ENCODE measurements around the gene MCRIP2.

MCRIP2 gene

DNA sequence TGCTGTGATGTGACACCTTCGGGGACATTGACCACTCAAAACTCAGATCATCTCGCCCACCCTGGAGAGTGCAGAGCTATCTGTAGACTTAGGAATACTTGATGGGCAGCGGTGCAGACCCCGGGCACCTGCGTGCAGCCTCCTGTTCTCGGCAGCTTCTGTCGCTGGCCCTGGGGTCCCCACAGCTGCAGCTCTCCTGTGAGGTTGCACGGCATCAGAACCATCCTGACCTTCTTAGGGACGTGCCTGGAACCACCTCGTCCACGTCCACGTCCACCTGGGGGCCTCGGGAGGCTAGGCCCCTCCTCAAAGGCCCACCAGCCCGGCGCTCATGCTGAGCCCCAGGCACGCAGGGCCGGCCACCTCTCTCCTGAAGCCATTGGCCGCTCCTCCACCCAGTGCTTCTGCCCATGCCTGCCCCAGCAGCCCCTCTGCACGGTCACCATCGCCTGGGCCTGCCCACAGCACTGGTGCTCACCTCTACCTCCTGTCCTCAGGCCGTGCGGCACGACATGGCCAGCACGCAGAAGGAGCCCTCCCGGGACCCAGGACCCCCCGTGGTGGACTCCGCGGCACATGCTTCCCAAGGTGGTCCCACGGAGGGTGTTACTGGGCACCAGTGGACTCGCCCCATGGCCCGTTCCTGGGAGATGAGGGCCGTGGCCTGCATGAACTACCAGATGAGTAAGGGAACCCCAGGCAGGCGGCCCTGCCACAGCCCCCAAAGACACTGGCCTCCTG is 13.1 kb upstream of the MCRIP2 start:
- in situ Hi-C loops (cut with HindIII; ENCODE audit: low sequenced_read_pairs): no loop called here
- H3K4me3 ChIP-seq (ENCODE audit: low read depth, low read length): no peak overlapping the region
- TF ChIP-seq, protein P1, sequence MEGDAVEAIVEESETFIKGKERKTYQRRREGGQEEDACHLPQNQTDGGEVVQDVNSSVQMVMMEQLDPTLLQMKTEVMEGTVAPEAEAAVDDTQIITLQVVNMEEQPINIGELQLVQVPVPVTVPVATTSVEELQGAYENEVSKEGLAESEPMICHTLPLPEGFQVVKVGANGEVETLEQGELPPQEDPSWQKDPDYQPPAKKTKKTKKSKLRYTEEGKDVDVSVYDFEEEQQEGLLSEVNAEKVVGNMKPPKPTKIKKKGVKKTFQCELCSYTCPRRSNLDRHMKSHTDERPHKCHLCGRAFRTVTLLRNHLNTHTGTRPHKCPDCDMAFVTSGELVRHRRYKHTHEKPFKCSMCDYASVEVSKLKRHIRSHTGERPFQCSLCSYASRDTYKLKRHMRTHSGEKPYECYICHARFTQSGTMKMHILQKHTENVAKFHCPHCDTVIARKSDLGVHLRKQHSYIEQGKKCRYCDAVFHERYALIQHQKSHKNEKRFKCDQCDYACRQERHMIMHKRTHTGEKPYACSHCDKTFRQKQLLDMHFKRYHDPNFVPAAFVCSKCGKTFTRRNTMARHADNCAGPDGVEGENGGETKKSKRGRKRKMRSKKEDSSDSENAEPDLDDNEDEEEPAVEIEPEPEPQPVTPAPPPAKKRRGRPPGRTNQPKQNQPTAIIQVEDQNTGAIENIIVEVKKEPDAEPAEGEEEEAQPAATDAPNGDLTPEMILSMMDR (IDR thresholded peaks at IDR 0.05; ENCODE audit: low read depth, low read length, missing control alignments): no peak
- no peak for DNase-seq (ENCODE audit: low read depth)

DNA sequence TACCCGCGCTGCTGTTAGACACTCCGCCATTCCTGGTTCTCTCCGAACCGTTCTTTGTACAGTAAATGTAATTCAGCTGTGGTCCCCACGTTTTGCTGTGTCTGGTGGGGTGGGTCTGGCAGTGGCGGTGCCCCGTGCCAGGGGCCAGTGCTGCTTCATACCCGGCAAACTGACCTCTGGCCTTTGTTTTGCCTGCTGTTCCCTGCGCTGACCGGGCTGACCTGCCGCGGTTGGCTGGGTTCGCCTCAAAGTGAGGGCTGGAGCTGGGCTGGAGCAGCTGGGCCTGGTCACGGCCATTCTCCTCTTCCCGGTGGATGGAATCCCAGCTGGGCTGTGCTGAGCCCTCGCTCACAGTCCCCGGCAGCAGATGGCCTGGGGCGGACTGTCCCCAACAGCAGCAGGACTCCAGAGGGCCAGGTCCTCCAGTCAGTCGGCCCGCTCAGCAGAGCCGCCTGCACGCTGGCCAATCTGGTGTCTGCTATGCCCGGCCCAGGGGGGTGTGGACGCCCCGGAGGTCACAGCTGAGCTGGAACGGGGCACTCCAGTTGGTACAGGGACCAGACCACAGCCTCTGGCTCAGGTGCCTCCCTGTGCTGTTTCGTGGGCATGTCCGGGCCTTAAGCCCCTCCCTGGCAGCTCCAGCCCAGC is 12.3 kb upstream of the MCRIP2 start:
- DNase-seq (ENCODE audit: low read depth): no peak
- TF ChIP-seq, protein P1 (IDR thresholded peaks at IDR 0.05; ENCODE audit: low read depth, low read length, missing control alignments): no peak
- in situ Hi-C loops (cut with HindIII; ENCODE audit: low sequenced_read_pairs): no loop called here
- H3K4me3 ChIP-seq (ENCODE audit: low read depth, low read length): no peak overlapping the region

DNA sequence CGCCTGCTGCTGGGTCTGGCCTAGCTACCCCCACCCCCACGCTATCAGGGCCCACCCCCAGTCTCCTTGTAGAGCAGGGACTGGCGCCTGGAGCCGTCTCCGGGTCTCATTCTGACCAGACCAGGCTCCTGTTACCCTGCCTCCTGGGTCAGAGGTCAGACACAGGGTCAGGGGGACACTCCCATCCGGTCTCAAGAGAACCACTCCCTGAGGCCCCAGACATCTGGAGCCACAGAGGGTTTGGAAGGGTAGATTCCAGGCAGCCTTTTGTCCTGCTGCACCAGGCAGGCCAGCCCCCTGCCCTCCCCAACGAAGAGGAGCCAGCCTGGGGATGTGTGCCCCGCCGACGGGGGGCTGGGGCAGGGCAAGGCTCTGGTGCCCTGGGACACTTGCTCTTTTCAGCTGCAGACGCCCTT is 11.8 kb upstream of the MCRIP2 start:
- DNase-seq (ENCODE audit: low read depth): no peak
- no peak overlapping the region for H3K4me3 ChIP-seq (ENCODE audit: low read depth, low read length)
- in situ Hi-C loops (cut with HindIII; ENCODE audit: low sequenced_read_pairs): no loop called here
- TF ChIP-seq, protein P1 (IDR thresholded peaks at IDR 0.05; ENCODE audit: low read depth, low read length, missing control alignments): no peak

DNA sequence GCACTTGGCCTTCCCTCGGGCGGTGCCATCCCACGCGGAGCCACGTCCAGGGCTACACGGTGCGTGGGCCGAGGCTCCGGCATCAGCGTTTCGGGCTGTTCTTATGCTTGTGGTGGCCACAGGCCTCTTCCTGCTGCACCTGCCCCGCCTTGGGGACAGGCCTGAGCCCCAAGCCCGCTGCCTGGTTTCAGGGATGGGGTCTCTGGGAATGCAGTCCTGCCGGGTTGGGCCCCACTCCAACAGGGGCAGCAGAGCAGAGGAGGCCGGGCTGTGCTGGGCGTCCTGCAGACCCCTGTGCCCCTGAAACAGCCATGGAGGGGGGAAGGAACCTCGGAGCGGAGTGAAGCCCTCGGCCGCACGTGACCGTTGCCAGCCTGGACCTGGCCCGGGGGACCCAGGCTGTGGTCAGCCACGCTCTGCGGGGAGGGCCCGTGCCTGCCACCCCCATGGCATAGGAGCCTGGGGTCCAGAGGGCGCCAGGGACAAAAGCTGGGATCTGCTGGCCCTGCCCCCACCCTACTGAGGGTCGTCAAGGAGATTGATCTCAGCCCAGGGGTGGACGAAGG is 11.3 kb upstream of the MCRIP2 start:
- TF ChIP-seq, protein P1 (IDR thresholded peaks at IDR 0.05; ENCODE audit: low read depth, low read length, missing control alignments): no peak
- no peak overlapping the region for H3K4me3 ChIP-seq (ENCODE audit: low read depth, low read length)
- in situ Hi-C loops (cut with HindIII; ENCODE audit: low sequenced_read_pairs): no loop called here
- no peak for DNase-seq (ENCODE audit: low read depth)

DNA sequence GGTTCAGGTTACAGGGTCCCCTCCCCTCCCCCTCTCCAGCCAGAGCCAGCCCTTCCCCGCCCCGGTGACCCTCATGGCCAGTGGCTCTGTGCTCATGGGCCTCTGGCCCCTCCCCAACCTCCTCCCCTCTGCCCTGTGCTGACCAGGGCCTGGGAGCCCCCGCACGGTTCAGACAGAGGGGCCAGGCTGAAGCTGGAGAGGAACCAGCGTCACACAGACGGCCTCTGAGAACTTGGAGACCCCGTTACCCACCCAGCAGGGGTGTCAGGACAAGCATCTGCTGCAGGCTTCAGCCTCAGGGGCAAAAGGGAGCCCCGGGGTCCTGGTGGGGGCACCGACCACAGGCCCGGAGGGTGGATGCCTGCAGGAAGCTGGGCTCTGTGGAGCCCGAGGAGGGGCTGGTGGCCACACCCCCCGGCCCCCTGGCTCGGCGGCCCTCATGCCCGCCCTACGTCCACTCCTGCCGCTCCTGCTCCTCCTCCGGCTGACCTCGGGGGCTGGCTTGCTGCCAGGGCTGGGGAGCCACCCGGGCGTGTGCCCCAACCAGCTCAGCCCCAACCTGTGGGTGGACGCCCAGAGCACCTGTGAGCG is 10.7 kb upstream of the MCRIP2 start, which contains the start of gene WFIKKN1:
Gene WFIKKN1 (plus strand): TSS at position 171 of the 591 bp plus-strand sequence. CDS start 269 bp downstream, at position 440.
- in situ Hi-C loops (cut with HindIII; ENCODE audit: low sequenced_read_pairs): no loop called here

More for the DNA sequence above, 10.7 kb upstream of the MCRIP2 start, which contains the start of gene WFIKKN1:
- H3K4me3 ChIP-seq (ENCODE audit: low read depth, low read length): no peak within 1 kb of the TSS
- DNase-seq (ENCODE audit: low read depth): no peak
- TF ChIP-seq, protein P1 (IDR thresholded peaks at IDR 0.05; ENCODE audit: low read depth, low read length, missing control alignments): no peak
